ENCODE measurements around the gene RFX5. TPM values are rescaled to one million over a fixed set of nuclear protein-coding genes. Genes with fewer than 3 reads are reported as not detected.
A peak's percentile ranks its signal among the peaks of the same experiment; 100 is the strongest.

The RFX5 gene
- total and polyA plus RNA-seq, 9 of the 15 experiments (the other 6 are each of a cell fraction or from before 2014, with no cell fraction given): 3.8 to 48.2 (median 32.2) TPM

GRCh38 chr1:151356696-151357095 is 9.6 kb upstream of the RFX5 start:
- ChIA-PET POLR2A (interaction anchor here (0.8 to 1.4 kb wide), 3 partner anchors 11 to 45 kb away, joined by 3 to 4 read pairs (median 3); partner anchors contain the start of gene PSMB4), CTCF (ENCODE audit: low intra/inter-chr PET ratio) (no interaction called here)
- H3K4me3 ChIP-seq: no peak overlapping the region
- TF ChIP-seq SPI1 (IDR thresholded peaks at IDR 0.05; ENCODE audit: borderline replicate concordance, low read depth, low read length): peak; percentile 70; the same call in 1 of the 2 replicates
- TF ChIP-seq, protein P1, sequence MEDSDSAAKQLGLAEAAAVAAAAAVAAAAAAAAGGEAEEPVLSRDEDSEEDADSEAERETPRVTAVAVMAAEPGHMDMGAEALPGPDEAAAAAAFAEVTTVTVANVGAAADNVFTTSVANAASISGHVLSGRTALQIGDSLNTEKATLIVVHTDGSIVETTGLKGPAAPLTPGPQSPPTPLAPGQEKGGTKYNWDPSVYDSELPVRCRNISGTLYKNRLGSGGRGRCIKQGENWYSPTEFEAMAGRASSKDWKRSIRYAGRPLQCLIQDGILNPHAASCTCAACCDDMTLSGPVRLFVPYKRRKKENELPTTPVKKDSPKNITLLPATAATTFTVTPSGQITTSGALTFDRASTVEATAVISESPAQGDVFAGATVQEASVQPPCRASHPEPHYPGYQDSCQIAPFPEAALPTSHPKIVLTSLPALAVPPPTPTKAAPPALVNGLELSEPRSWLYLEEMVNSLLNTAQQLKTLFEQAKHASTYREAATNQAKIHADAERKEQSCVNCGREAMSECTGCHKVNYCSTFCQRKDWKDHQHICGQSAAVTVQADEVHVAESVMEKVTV (CRISPR knock-in tag; IDR thresholded peaks at IDR 0.05): no peak
- TF ChIP-seq ZNF445 (CRISPR knock-in tag; IDR thresholded peaks at IDR 0.05; ENCODE audit: low read depth): no peak
- no peak for TF ChIP-seq SAFB2 (IDR thresholded peaks at IDR 0.05; ENCODE audit: borderline replicate concordance, low read depth, low read length, severe bottlenecking)
- intact Hi-C loops (cut with micrococcal nuclease) (no loop called here), in situ Hi-C loops (cut with MboI) (no loop called here)
- WGBS (ENCODE audit: insufficient coverage, low coverage, missing lambda C conversion rate): 4% methylated on average over 2 of the region's 2 CpGs
- peaks cover 3% of the 10 kb centered on the region; the same call in 1 of the 2 replicates for H3K9me3 ChIP-seq (replicated peaks; ENCODE audit: control insufficient read depth, insufficient read depth, low read depth, low read length)
- H3K9me1 ChIP-seq (ENCODE audit: control insufficient read depth, insufficient read depth, low read length): no peaks in the 10 kb centered on the region
- BruUV-seq (replicated peaks): no TSS peak
- H2AFZ ChIP-seq (ENCODE audit: low read depth, low read length): no peak overlapping the region
- no peaks in the 10 kb centered on the region; a peak in 1 of 5 replicates for H3K4me1 ChIP-seq (replicated peaks in 1 of 2; ENCODE audit: control insufficient read depth in 2 of 2, insufficient read depth in 2 of 2, low read length in 2 of 2)
- FAIRE-seq: no peak
- H3K27ac ChIP-seq (ENCODE audit: extremely low read depth, low read depth, low read length): no peak overlapping the region
- H4K20me1 ChIP-seq (replicated peaks; ENCODE audit: control insufficient read depth, insufficient read depth, low read length): no peaks in the 10 kb centered on the region
- no peaks in the 10 kb centered on the region for H3K79me2 ChIP-seq (ENCODE audit: control insufficient read depth, insufficient read depth, low read length)
- H3K36me3 ChIP-seq (ENCODE audit: control insufficient read depth, insufficient read depth, low read length): no peaks in the 10 kb centered on the region
- H3K27me3 ChIP-seq (ENCODE audit: control insufficient read depth in 2 of 2, insufficient read depth in 2 of 2, low read length in 2 of 2): no peaks in the 10 kb centered on the region
- no peak overlapping the region for H3K9ac ChIP-seq (ENCODE audit: insufficient read depth in 1 of 2, low read depth in 2 of 2, low read length in 2 of 2)
- no peak overlapping the region for H3K4me2 ChIP-seq (ENCODE audit: insufficient read depth, low read length)
- no peak; the same call in 2 of the 3 replicates for ATAC-seq
- no peak for DNase-seq (ENCODE audit: extremely low read depth in 1 of 4, low spot score in 3 of 4)

All from K562 (cell line).